IPS-15b (cell line): Measurements from ENCODE around the gene TEX14.
A peak's percentile ranks its signal among the peaks of the same experiment; 100 is the strongest.

Experiments used
- H3K27me3 ChIP-seq: one replicate; pipeline ENCODE4 v1.6.1; 2013; ENCODE audit warnings: low read length; ENCODE audit not compliant: control insufficient read depth, insufficient read depth
- H3K36me3 ChIP-seq: one replicate; pipeline ENCODE4 v1.6.1; 2013; ENCODE audit warnings: low read length; ENCODE audit not compliant: control insufficient read depth, insufficient read depth
- H3K4me1 ChIP-seq: one replicate; pipeline ENCODE4 v1.6.1; 2013; ENCODE audit warnings: mild to moderate bottlenecking, low read length; ENCODE audit not compliant: control insufficient read depth, insufficient read depth
- H3K4me3 ChIP-seq: one replicate; pipeline ENCODE4 v1.5.1; 2013; ENCODE audit warnings: low read depth, low read length
- H3K9ac ChIP-seq: one replicate; pipeline ENCODE4 v1.6.1; 2013; ENCODE audit warnings: low read depth, mild to moderate bottlenecking, low read length
- H3K9me3 ChIP-seq: one replicate; pipeline ENCODE4 v1.6.1; 2013; ENCODE audit warnings: mild to moderate bottlenecking, low read length; ENCODE audit not compliant: control insufficient read depth, insufficient read depth

The TEX14 gene, protein sequence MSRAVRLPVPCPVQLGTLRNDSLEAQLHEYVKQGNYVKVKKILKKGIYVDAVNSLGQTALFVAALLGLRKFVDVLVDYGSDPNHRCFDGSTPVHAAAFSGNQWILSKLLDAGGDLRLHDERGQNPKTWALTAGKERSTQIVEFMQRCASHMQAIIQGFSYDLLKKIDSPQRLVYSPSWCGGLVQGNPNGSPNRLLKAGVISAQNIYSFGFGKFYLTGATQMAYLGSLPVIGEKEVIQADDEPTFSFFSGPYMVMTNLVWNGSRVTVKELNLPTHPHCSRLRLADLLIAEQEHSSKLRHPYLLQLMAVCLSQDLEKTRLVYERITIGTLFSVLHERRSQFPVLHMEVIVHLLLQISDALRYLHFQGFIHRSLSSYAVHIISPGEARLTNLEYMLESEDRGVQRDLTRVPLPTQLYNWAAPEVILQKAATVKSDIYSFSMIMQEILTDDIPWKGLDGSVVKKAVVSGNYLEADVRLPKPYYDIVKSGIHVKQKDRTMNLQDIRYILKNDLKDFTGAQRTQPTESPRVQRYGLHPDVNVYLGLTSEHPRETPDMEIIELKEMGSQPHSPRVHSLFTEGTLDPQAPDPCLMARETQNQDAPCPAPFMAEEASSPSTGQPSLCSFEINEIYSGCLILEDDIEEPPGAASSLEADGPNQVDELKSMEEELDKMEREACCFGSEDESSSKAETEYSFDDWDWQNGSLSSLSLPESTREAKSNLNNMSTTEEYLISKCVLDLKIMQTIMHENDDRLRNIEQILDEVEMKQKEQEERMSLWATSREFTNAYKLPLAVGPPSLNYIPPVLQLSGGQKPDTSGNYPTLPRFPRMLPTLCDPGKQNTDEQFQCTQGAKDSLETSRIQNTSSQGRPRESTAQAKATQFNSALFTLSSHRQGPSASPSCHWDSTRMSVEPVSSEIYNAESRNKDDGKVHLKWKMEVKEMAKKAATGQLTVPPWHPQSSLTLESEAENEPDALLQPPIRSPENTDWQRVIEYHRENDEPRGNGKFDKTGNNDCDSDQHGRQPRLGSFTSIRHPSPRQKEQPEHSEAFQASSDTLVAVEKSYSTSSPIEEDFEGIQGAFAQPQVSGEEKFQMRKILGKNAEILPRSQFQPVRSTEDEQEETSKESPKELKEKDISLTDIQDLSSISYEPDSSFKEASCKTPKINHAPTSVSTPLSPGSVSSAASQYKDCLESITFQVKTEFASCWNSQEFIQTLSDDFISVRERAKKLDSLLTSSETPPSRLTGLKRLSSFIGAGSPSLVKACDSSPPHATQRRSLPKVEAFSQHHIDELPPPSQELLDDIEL (N-terminal part only)

DNA sequence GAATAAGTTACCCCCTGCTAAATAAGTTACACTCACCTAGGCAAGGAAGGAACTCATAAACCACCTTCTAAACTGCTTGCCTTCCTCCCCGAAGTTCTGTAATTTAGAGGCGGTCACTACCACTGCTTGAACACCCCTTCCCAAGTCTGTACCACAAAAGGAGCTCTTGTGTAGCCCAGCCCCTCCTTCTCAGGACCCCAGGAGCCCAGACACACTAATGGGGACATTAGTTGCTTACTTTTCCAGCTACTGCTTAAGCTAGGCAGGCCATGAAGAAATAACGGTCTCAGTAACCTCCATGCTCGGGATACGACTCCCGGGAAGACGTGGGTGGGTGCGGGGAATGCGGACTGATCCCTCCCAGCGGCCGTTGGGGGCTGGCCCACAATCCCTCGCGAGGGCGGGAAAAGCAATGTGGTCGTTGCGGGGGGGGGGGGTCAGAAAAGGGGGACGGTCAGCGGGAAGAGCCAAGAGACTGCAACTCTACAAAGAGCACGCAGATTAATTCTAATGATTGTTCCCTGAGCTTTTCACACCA lies at the start of gene TEX14:
TSS of gene TEX14 (minus strand) at position 345 of the 538 bp plus-strand sequence. CDS start 40,044 bp downstream, outside the sequence.
- H3K9me3 ChIP-seq, result no peaks in the 10 kb centered on the region
- no peaks in the 10 kb centered on the region for H3K4me1 ChIP-seq
- no peaks in the 10 kb centered on the region for H3K27me3 ChIP-seq
- H3K9ac ChIP-seq, result peak within 1 kb of the TSS; percentile 86
- H3K4me3 ChIP-seq, result peak within 1 kb of the TSS; percentile 72
- H3K36me3 ChIP-seq, result no peaks in the 10 kb centered on the region

DNA sequence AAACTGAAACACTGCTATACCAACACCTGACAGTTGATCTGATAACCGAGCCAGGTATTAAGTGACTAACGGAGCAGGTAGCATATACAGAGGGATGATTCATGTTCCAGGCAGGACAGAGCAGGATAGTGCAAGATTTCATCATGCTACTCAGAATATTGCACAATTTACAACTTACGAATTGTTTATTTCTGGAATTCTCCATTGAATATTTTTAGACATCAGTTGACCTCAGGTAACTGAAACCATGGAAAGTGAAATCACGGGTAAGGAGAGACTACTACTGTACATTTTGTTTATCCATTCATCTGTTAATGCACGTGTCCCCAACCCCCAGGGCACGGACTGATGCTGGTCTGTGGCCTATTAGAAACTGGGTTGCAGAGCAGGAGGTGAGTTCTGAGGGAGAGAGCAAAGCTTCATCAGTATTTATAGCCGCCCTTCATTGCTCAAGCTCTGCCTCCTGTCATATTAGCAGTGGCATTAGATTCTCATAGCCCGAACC lies 49.3 kb upstream of the TEX14 start:
- no peaks in the 10 kb centered on the region for H3K4me1 ChIP-seq
- no peaks in the 10 kb centered on the region for H3K27me3 ChIP-seq
- no peaks in the 10 kb centered on the region for H3K9me3 ChIP-seq
- no peaks in the 10 kb centered on the region for H3K36me3 ChIP-seq
- no peak overlapping the region for H3K4me3 ChIP-seq
- no peak overlapping the region for H3K9ac ChIP-seq

DNA sequence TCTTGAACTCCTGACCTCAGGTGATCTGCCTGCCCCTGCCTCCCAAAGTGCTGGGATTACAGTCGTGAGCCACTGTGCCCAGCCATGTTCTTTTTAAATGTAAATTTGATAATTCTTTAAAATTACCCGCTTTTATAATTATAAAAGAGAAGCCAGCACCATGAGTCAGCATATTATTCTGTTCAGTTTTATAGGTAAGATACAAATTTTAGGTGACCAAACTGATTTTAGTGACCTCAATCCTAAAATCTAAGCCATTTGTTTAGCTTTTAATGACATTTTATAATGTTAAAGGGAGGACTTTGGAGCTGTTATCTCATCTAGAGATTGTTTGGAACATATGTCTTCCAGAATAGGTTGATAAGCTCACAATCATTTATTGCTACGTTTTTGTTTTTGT lies 43.0 kb upstream of the TEX14 start:
- H3K9me3 ChIP-seq, result no peaks in the 10 kb centered on the region
- H3K36me3 ChIP-seq, result no peaks in the 10 kb centered on the region
- H3K4me1 ChIP-seq, result no peaks in the 10 kb centered on the region
- H3K4me3 ChIP-seq, result no peak overlapping the region
- no peaks in the 10 kb centered on the region for H3K27me3 ChIP-seq
- H3K9ac ChIP-seq, result no peak overlapping the region

DNA sequence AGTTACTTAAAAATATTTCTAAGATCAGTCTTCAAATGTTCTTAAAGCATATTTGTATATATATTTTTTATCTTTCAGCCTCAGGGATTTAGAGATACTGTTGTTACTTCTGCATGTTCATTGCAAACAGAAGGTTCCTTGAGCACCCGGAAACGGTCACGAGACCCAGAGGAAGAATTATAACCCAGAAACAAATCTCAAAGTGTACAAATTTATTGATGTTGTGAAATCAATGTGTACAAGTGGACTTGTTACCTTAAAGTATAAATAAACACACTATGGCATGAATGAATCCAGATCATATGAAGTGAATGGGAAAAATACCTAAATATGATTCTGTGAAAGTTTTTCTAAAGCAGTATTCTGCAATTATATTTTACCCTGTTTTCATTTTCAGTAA lies 42.2 kb upstream of the TEX14 start:
- Histone ChIP-seq H3K36me3 (no peaks in the 10 kb centered on the region), H3K4me1 (no peaks in the 10 kb centered on the region), H3K27me3 (no peaks in the 10 kb centered on the region), H3K4me3 (no peak overlapping the region), H3K9me3 (no peaks in the 10 kb centered on the region), H3K9ac (no peak overlapping the region)

DNA sequence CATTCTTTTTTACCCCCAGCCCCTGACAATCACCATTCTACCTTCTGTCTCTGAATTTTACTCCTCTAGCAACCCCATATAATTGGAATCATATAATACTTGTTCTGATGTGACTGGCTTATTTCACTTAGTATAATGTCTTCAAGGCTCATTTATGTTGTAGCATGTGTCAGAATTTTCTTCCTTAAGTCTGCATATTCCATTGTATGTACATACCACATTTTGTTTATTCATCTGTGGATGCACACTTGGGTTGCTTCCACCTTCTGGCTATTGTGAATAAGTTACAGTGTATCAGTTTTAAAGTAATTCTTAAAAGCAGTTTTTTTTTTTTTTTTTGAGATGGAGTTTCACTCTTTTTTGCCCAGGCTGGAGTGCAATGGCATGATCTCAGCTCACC lies 39.1 kb upstream of the TEX14 start:
- H3K4me1 ChIP-seq, result no peaks in the 10 kb centered on the region
- H3K4me3 ChIP-seq, result no peak overlapping the region
- no peaks in the 10 kb centered on the region for H3K9me3 ChIP-seq
- no peak overlapping the region for H3K9ac ChIP-seq
- no peaks in the 10 kb centered on the region for H3K36me3 ChIP-seq
- no peaks in the 10 kb centered on the region for H3K27me3 ChIP-seq

DNA sequence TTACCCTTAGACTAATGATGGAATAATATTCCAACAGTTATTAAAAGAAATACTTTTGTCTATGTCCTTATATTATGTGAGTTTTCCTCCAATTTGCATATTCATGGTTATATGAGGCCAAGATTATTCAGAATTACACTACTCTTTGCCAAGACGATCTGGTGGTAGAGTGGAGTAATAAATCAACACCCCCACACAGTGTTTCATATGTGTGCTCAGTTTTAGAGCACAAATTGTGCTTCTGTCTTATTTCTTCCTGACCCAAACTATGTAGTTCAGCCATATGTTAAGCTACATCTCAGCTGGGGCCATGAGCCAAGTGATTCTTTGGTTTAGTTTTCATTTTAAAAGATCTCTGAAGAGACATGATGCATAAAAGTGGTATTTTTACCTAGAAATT lies 37.0 kb upstream of the TEX14 start:
- H3K9me3 ChIP-seq, result no peaks in the 10 kb centered on the region
- no peaks in the 10 kb centered on the region for H3K27me3 ChIP-seq
- no peak overlapping the region for H3K9ac ChIP-seq
- H3K4me3 ChIP-seq, result no peak overlapping the region
- H3K36me3 ChIP-seq, result no peaks in the 10 kb centered on the region
- no peaks in the 10 kb centered on the region for H3K4me1 ChIP-seq

DNA sequence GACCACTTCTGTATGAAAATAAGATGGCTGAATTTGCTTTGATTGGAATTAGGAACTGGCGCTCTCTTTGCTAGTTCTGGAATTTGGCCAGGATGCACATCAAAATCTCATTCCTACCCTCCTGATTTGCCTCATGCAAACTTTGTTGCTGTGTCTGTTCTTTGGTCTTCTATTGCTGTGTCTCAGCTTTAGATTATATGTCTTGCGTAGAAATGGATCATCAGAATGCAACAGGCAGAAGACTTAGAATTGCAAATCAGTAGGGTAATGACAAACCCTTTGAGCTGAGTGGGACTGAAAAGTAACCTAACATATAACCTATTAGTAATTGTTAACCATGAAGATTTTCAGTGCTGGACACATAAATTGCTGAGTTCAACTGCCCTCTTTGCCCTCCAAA lies 30.9 kb upstream of the TEX14 start:
- H3K9me3 ChIP-seq, result no peaks in the 10 kb centered on the region
- H3K4me1 ChIP-seq, result no peaks in the 10 kb centered on the region
- no peaks in the 10 kb centered on the region for H3K27me3 ChIP-seq
- H3K4me3 ChIP-seq, result no peak overlapping the region
- H3K36me3 ChIP-seq, result no peaks in the 10 kb centered on the region
- H3K9ac ChIP-seq, result no peak overlapping the region

DNA sequence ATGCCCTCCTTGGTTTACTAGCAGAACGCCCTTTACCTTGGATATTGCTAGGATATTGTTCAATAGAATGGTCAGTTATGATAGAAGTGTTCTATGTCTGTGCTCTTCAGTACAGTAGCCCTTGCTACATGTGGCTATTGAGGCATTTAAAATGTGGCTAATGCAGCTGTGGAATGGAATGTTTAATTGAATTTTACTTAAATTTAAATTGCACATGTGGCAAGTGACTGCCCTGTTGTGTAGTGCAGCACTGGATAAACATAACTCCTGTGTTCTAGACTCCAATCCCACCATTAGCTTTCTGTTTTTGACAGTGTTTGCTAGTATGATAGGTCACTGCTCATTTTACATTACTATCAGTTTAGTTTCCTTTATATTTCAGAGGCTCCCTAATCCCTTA lies 30.4 kb upstream of the TEX14 start:
- no peaks in the 10 kb centered on the region for H3K36me3 ChIP-seq

DNA sequence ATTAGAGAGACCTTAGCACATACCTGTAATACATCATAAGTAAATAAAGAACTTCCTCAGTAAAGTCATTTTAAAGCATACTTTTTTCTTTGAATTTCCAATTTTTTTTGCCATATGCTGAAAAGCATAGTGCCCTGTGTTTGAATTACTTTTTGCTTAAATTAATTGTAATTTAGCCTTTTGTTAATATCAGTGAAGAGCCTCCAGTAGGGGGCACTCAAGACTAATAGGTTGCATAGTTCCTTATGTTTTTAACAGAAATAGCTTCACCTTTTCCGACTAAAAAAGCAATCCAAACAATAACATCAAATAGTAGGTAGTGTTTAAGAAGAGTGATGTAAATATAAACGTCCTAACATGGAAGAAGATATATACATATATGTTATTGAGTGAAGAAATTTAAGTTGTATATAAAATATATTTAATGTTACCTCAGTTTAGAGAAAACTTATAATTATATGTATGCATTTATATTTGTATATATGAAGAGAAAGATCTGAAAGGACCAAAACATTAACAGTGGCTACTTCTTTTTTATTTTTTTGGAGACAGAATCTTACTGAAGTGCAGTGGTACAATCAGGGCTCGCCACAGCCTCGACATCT lies 19.2 kb upstream of the TEX14 start:
- H3K36me3 ChIP-seq, result peaks cover 2% of the 10 kb centered on the region
- H3K9me3 ChIP-seq, result no peaks in the 10 kb centered on the region
- H3K4me3 ChIP-seq, result no peak overlapping the region
- no peak overlapping the region for H3K9ac ChIP-seq
- H3K27me3 ChIP-seq, result no peaks in the 10 kb centered on the region
- no peaks in the 10 kb centered on the region for H3K4me1 ChIP-seq

More for the DNA sequence above, 30.4 kb upstream of the TEX14 start:
- Histone ChIP-seq H3K9me3 (no peaks in the 10 kb centered on the region), H3K27me3 (no peaks in the 10 kb centered on the region), H3K9ac (no peak overlapping the region), H3K4me3 (no peak overlapping the region), H3K4me1 (no peaks in the 10 kb centered on the region)

DNA sequence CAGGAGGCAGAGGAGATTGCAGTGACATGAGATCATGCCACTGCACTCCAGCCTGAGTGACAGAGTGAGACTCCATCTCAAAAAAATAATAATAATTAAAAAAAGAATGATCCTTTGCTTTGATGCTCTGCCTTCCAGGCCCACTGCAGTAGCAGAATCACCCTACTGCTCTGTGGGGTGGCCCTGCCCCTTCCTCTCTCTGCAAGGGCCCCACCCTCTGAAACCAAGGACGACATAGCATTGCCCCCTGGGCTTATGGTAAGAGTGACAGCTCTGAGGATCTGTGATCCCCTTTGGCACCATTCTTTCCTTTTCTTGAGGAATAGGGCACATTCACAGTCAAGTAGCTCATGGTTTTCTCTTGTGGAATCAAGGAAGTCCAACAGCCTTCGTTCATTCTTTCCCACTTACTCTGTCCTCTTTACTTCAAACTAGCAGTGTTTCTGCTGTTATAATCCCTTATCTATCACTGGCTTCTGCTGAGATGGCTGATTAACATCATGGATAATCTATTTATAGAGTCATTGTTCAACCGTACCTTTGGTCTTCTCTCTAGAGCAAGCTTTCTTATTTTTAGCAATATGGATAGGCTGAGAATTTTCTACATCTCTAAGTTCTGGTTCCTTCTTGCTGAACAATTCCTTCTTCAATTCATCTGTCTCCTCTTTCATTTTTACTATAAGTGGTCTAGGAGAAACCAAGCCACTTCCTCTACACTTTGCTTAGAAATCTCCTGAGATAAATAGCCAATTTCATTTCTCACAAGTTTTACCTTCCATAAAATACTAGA lies 14.7 kb upstream of the TEX14 start:
- Histone ChIP-seq H3K36me3 (no peaks in the 10 kb centered on the region), H3K9ac (no peak overlapping the region)

More for the DNA sequence above, 14.7 kb upstream of the TEX14 start:
- Histone ChIP-seq H3K4me1 (no peaks in the 10 kb centered on the region), H3K9me3 (no peaks in the 10 kb centered on the region), H3K27me3 (no peaks in the 10 kb centered on the region), H3K4me3 (no peak overlapping the region)
